Measurements from ENCODE around the gene FIBP.

The FIBP gene

DNA sequence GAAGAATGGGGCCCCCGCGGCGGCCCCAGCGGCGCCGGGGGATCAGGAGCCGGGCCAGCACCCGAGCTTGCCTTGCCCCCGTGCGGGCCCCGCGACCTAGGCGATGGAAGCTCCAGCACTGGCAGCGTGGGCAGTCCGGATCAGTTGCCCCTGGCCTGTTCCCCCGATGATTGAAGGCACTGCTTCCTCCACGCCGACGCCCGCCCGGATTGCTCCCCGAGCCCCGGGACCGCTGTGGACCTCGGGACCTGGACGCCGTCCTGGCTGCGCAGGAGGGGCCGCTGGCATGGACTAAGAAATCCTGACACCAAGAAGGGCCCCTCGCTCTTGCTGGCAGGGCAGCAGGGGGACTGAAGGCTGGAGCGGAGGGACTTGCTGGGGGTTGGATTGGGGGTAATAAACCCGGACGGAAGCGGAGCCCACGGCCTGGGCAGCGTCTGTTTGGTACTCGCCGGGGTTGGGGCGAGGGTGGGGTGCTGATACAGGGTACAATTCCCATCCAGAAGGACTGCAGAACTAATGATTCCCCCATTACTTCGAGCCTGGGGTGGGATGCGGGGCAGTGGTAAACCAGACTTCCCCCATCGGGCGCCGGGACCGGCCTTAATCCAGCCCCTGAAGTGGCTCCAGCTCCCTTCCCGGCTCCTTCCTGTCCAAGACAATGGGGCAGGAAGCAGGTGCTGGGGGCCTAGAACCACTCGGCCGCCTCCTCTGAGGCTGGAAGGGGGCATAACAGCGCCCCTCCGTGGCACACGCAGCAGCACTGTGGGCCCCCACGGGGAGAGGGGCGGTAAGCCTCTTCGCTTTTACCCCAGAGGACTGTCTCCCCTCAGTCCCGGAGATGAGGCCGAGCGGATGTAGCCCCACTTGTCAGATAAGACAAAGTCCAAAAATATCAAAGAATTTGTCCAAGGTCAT, 3.2 kb upstream of the FIBP start:
- no peak for DNase-seq (ENCODE audit: low read depth)
- peak; percentile 34 for TF ChIP-seq CTCF (IDR thresholded peaks at IDR 0.05; ENCODE audit: low read depth, low read length, missing control alignments)
- in situ Hi-C loops (cut with HindIII; ENCODE audit: low sequenced_read_pairs) = no loop called here

DNA sequence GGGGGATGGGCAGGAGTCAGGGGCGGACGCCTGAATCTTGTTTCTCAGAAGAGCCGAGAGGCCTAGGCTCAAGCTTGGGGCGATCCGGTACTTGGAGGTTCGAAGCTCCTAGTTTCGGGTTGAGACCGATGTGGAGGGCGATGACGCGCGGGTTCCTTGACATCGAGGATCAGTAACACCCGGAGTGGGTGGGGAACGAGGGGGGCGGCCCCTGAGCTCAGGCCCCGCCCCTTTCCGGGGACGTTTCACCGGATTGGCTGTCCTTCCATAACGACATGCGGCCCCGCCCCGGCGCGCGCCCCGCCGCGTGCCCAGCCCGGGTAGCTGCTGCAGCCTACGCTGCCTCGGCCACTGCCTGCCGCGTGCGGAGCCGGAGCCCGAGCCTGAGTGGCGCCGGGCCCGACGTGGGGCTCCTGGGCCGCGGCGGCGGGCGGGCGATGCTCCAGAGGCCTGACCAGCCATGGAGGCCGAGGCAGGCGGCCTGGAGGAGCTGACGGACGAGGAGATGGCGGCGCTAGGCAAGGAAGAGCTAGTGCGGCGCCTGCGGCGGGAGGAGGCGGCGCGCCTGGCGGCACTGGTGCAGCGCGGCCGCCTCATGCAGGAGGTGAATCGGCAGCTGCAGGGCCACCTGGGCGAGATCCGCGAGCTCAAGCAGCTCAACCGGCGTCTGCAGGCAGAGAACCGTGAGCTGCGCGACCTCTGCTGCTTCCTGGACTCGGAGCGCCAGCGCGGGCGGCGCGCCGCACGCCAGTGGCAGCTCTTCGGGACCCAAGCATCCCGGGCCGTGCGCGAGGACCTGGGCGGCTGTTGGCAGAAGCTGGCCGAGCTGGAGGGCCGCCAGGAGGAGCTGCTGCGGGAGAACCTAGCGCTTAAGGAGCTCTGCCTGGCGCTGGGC, 2.3 kb upstream of the FIBP start, which contains the start of gene CCDC85B:
Gene CCDC85B, plus strand, starts transcription at position 350 of the 895 bp plus-strand sequence. Its CDS starts 111 bp downstream, at position 461.
- H3K4me3 ChIP-seq (ENCODE audit: low read depth, low read length) = peak within 1 kb of the TSS; percentile 72
- peak; percentile 81 for DNase-seq (ENCODE audit: low read depth)
- peak; percentile 4 for TF ChIP-seq CTCF (IDR thresholded peaks at IDR 0.05; ENCODE audit: low read depth, low read length, missing control alignments)
- in situ Hi-C loops (cut with HindIII; ENCODE audit: low sequenced_read_pairs) = no loop called here

More for the DNA sequence above, 3.2 kb upstream of the FIBP start:
- H3K4me3 ChIP-seq (ENCODE audit: low read depth, low read length) = peak overlapping the region; percentile 72

GRCh38 chr11:65887723-65888162, 528 bp downstream of the FIBP start:
- peak overlapping the region; percentile 81 for H3K4me3 ChIP-seq (ENCODE audit: low read depth, low read length)
- no peak for TF ChIP-seq CTCF (IDR thresholded peaks at IDR 0.05; ENCODE audit: low read depth, low read length, missing control alignments)
- DNase-seq (ENCODE audit: low read depth) = no peak
- in situ Hi-C loops (cut with HindIII; ENCODE audit: low sequenced_read_pairs) = no loop called here

DNA sequence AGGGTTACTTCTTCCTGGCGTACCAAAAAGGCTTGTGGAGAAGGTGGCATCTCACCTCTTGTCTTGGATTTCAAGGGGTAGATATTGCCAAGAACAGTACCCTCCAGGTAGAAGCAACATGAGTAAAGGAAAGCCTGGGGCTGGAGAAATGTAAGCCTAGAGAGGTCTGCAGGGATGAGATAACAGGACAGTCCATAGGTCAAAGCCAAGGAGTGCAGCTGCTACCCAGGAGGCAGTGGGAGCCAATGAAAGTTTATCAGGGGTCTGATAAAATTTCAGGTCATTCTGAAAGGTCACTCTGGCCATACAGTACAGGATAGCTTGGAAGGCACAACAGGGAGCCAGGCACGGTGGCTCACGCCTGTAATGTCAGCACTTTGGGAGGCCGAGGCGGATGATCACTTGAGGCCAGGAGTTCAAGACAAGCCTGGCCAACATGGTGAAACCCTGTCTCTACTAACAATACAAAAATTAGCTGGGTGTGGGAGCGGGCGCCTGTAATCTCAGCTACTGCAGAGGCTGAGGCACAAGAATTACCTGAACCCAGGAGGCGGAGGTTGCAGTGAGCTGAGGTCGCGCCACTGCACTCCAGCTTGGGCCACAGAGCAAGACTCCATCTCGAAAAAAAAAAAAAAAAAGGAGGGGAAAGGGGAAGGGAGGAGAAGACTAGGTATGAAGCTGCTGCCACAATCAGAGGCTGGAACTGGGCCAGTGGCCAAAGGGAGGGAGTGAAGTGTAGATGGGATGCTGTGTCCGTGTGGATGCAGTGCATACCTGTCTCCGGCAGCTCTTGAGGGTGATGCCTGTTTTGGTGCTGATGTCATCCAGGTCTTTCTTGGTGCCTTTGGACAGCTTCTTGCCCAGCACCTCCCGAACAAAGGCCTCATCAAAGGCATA, 1.2 kb downstream of the FIBP start:
- H3K4me3 ChIP-seq (ENCODE audit: low read depth, low read length) = peak overlapping the region; percentile 81
- no peak for DNase-seq (ENCODE audit: low read depth)
- in situ Hi-C loops (cut with HindIII; ENCODE audit: low sequenced_read_pairs) = no loop called here
- TF ChIP-seq CTCF (IDR thresholded peaks at IDR 0.05; ENCODE audit: low read depth, low read length, missing control alignments) = no peak

GRCh38 chr11:65885808-65886536, 2.3 kb downstream of the FIBP start:
- TF ChIP-seq CTCF (IDR thresholded peaks at IDR 0.05; ENCODE audit: low read depth, low read length, missing control alignments) = no peak
- H3K4me3 ChIP-seq (ENCODE audit: low read depth, low read length) = no peak overlapping the region
- in situ Hi-C loops (cut with HindIII; ENCODE audit: low sequenced_read_pairs) = no loop called here
- no peak for DNase-seq (ENCODE audit: low read depth)

Measured in astrocyte of the cerebellum (primary cell).